Panc1 (cell line): Measurements from ENCODE around the gene GAS7. TPM values are rescaled to one million over a fixed set of nuclear protein-coding genes. Genes with fewer than 3 reads are reported as not detected.

Source experiments
- ATAC-seq: fragments of 200-7000 bp; cut with Tn5 transposase; 2 replicates; pipeline ENCODE4 v1.9.1; 2020; ENCODE audit warnings: mild to moderate bottlenecking, moderate library complexity
- BruUV-seq: library from RNA; stranded (reverse); fragments of 400-500 nt; replicated peaks from 2 replicates; lab custom pipeline; 2021; lab: Mats Ljungman, UMichigan
- CTCF ChIA-PET: fragments of 300-600 bp; sonication (Branson Sonifier 250); formaldehyde crosslinking; loops from one replicate; lab custom pipeline; 2022; ENCODE audit warnings: antibody characterized with exemption; lab: Charles Lee
- POLR2A ChIA-PET: fragments of 300-600 bp; sonication (Branson Sonifier 250); formaldehyde crosslinking; loops from one replicate; lab custom pipeline; 2022; ENCODE audit warnings: antibody characterized with exemption; lab: Charles Lee
- DNase-seq: peaks from one replicate; pipeline ENCODE4 v3.0.0-alpha.2; 2010; ENCODE audit warnings: low read depth, low spot score
- H3K27ac ChIP-seq: 2 replicates; pipeline ENCODE4 v1.5.1; 2011; ENCODE audit warnings: mild to moderate bottlenecking, low read length, inconsistent platforms
- H3K27me3 ChIP-seq: fragments of 200-500 bp; sonication (Bioruptor generic); 2 replicates; pipeline ENCODE4 v1.6.0; 2014; ENCODE audit warnings: low read length, inconsistent platforms; ENCODE audit not compliant: control insufficient read depth, insufficient read depth
- H3K36me3 ChIP-seq: fragments of 200-500 bp; sonication (Bioruptor generic); 2 replicates; pipeline ENCODE4 v1.5.1; 2014; ENCODE audit warnings: inconsistent platforms, mild to moderate bottlenecking, low read length, moderate library complexity; ENCODE audit not compliant: control insufficient read depth, insufficient read depth
- H3K4me1 ChIP-seq: 2 replicates; pipeline ENCODE4 v1.5.1; 2011; ENCODE audit warnings: inconsistent platforms, mild to moderate bottlenecking, low read length, moderate library complexity; ENCODE audit not compliant: control insufficient read depth, insufficient read depth
- H3K4me3 ChIP-seq, 2 experiments: 2 replicates each; pipeline ENCODE4 v1.5.1; 2011 to 2012; ENCODE audit warnings: low read depth in 2 of 2, low read length in 2 of 2, mild to moderate bottlenecking in 2 of 2, inconsistent platforms in 1 of 2, moderate library complexity in 1 of 2
- H3K9me3 ChIP-seq: fragments of 200-500 bp; sonication (Bioruptor generic); 2 replicates; pipeline ENCODE4 v1.5.1; 2014; ENCODE audit warnings: low read depth, mild to moderate bottlenecking, inconsistent platforms, low read length, moderate library complexity; ENCODE audit not compliant: control insufficient read depth, insufficient read depth
- POLR2AphosphoS5 ChIP-seq: IDR thresholded peaks from 2 replicates; pipeline ENCODE4 v1.6.1; 2012; ENCODE audit warnings: mild to moderate bottlenecking, low read depth, low read length, moderate library complexity
- SIN3A ChIP-seq: IDR thresholded peaks from 2 replicates; pipeline ENCODE4 v1.6.1; 2012; ENCODE audit warnings: low read depth, mild to moderate bottlenecking, low read length, moderate library complexity, borderline replicate concordance; ENCODE audit not compliant: insufficient read depth
- TCF7L2 ChIP-seq: IDR thresholded peaks from 2 replicates; pipeline ENCODE4 v1.6.1; 2011; ENCODE audit warnings: mild to moderate bottlenecking, low read depth, low read length, inconsistent platforms
- in situ Hi-C: cut with HindIII; loops from 2 replicates; pipeline ENCODE4 v1.10.0; 2016; ENCODE audit warnings: low sequenced_read_pairs, low pct_unique_long_range_greater_than_20kb
- intact Hi-C: fragments of 100-400 bp; cut with micrococcal nuclease; formaldehyde crosslinking; loops from one replicate; pipeline ENCODE4 v1.10.0; 2022; ENCODE audit not compliant: unreplicated experiment
- total RNA-seq: library from RNA; stranded (reverse); gene quantifications from one replicate; pipeline ENCODE4 v1.2.1, GENCODE V29; 2021; ENCODE audit not compliant: unreplicated experiment
- TF ChIP-seq, protein P1 (sequence below): fragments of 450-650 bp; IDR thresholded peaks from 2 replicates; pipeline ENCODE4 v1.5.1; 2017; ENCODE audit warnings: mild to moderate bottlenecking
- TF ChIP-seq, protein P2 (sequence below), 2 experiments: IDR thresholded peaks; 2 replicates each; pipeline ENCODE4 v1.6.1; 2011 to 2012; ENCODE audit warnings: low read depth in 2 of 2, control low read depth in 1 of 2, low read length in 1 of 2, mild to moderate bottlenecking in 1 of 2, moderate library complexity in 1 of 2; ENCODE audit not compliant: insufficient read depth in 1 of 2

Gene GAS7
- total RNA-seq, 1 experiment from 2014 or later: 0.05 TPM

DNA sequence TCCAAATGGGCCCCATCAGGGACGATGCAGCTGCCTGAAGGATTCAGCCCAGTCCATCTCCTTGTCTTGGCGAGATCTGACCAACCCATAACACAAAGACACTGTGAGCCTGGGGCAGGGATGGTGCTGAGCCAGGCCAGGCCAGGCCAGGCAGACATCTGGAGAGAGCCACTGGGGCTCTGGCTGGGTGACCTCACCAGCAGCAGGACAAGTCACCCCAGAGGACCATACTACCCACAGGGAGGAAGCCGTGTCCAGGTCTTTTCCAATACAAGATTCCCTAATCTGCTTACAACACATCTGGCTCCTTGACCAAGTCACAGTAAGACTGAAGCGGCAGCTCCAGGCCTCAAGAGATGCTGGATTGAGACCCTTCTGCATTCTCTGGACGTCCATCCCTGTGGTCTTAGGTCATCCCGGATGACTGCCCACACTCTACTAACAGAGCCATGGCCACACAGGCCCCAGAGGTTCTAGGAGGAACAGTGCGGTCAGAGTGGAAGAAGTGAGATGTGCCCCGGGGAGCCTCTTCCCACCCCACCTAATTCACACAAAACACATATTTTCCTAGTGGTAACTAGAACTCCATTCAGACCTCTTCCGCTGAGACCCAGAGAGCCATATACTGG is 211.5 kb downstream of the GAS7 start:
- intact Hi-C loops (no loop called here), in situ Hi-C loops (no loop called here)
- Histone ChIP-seq H3K27me3 (no peaks in the 10 kb centered on the region), H3K9me3 (no peaks in the 10 kb centered on the region), H3K27ac (no peak overlapping the region), H3K4me1 (no peaks in the 10 kb centered on the region), H3K4me3 (no peak overlapping the region), H3K36me3 (no peaks in the 10 kb centered on the region)
- CTCF ChIA-PET: no interaction called here
- DNase-seq: no peak
- POLR2A ChIA-PET: no interaction called here
- TF ChIP-seq, protein P1, sequence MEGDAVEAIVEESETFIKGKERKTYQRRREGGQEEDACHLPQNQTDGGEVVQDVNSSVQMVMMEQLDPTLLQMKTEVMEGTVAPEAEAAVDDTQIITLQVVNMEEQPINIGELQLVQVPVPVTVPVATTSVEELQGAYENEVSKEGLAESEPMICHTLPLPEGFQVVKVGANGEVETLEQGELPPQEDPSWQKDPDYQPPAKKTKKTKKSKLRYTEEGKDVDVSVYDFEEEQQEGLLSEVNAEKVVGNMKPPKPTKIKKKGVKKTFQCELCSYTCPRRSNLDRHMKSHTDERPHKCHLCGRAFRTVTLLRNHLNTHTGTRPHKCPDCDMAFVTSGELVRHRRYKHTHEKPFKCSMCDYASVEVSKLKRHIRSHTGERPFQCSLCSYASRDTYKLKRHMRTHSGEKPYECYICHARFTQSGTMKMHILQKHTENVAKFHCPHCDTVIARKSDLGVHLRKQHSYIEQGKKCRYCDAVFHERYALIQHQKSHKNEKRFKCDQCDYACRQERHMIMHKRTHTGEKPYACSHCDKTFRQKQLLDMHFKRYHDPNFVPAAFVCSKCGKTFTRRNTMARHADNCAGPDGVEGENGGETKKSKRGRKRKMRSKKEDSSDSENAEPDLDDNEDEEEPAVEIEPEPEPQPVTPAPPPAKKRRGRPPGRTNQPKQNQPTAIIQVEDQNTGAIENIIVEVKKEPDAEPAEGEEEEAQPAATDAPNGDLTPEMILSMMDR: no peak
- TF ChIP-seq POLR2AphosphoS5 (no peak), TCF7L2 (no peak), SIN3A (no peak)
- TF ChIP-seq, protein P2, sequence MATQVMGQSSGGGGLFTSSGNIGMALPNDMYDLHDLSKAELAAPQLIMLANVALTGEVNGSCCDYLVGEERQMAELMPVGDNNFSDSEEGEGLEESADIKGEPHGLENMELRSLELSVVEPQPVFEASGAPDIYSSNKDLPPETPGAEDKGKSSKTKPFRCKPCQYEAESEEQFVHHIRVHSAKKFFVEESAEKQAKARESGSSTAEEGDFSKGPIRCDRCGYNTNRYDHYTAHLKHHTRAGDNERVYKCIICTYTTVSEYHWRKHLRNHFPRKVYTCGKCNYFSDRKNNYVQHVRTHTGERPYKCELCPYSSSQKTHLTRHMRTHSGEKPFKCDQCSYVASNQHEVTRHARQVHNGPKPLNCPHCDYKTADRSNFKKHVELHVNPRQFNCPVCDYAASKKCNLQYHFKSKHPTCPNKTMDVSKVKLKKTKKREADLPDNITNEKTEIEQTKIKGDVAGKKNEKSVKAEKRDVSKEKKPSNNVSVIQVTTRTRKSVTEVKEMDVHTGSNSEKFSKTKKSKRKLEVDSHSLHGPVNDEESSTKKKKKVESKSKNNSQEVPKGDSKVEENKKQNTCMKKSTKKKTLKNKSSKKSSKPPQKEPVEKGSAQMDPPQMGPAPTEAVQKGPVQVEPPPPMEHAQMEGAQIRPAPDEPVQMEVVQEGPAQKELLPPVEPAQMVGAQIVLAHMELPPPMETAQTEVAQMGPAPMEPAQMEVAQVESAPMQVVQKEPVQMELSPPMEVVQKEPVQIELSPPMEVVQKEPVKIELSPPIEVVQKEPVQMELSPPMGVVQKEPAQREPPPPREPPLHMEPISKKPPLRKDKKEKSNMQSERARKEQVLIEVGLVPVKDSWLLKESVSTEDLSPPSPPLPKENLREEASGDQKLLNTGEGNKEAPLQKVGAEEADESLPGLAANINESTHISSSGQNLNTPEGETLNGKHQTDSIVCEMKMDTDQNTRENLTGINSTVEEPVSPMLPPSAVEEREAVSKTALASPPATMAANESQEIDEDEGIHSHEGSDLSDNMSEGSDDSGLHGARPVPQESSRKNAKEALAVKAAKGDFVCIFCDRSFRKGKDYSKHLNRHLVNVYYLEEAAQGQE (IDR thresholded peaks at IDR 0.05; ENCODE audit: insufficient read depth in 1 of 2, low read depth in 2 of 2, low read length in 1 of 2): no peak
- BruUV-seq: no TSS peak
- ATAC-seq: no peak

DNA sequence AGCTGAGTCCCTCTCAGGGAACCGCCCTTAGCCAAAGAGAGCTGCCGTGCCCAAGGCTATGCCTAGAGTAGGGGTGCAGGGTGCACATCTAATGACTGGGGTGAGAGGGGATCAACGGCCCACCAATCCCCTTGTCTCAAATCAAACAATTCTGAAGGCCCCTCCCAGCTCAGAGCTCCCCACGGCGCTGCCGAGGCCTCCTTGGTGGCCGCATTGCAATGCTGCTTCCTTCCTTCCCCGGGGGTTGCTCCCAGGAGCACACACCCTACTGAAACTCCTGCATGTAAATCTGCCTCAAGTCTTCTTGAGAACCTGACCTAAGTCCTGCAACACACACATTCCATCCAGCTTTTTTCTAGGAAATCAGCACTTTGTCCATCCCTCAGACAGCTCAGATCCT is 212.8 kb downstream of the GAS7 start:
- ChIA-PET CTCF (no interaction called here), POLR2A (no interaction called here)
- intact Hi-C loops (no loop called here), in situ Hi-C loops (no loop called here)
- Histone ChIP-seq H3K27ac (no peak overlapping the region), H3K4me3 (no peak overlapping the region), H3K4me1 (no peaks in the 10 kb centered on the region), H3K36me3 (no peaks in the 10 kb centered on the region), H3K9me3 (no peaks in the 10 kb centered on the region), H3K27me3 (no peaks in the 10 kb centered on the region)
- ATAC-seq: no peak
- TF ChIP-seq TCF7L2 (no peak), SIN3A (no peak), POLR2AphosphoS5 (no peak)
- TF ChIP-seq, protein P1: no peak
- TF ChIP-seq, protein P2 (IDR thresholded peaks at IDR 0.05; ENCODE audit: insufficient read depth in 1 of 2, low read depth in 2 of 2, low read length in 1 of 2): no peak
- no peak for DNase-seq
- no TSS peak for BruUV-seq
